Cardiac septum (tissue), 1 donor: ENCODE results near the gene TMEM120B. TPM values are rescaled to one million over a fixed set of nuclear protein-coding genes. Genes with fewer than 3 reads are reported as not detected.

ENCODE experiments used
- DNase-seq: peaks from one replicate; pipeline ENCODE4 v3.0.0-alpha.2; 2020; ENCODE audit warnings: low spot score
- intact Hi-C: fragments of 100-400 bp; cut with DNase I; formaldehyde crosslinking; loops from one replicate; pipeline ENCODE4 v1.14.0; 2022
- total RNA-seq: library from RNA; stranded (reverse); fragmentation: NEBNext Ultra II Directional; extraction: Animal tissue kit (Norgen Biotek cat#: 25700); gene quantifications from one replicate; pipeline ENCODE4 v1.2.1, GENCODE V29; 2021
- donor health status: DM: no; HTN: no; CAD: no.

TMEM120B gene
- total RNA-seq, 1 donor from 2014 or later = 6.2 TPM

DNA sequence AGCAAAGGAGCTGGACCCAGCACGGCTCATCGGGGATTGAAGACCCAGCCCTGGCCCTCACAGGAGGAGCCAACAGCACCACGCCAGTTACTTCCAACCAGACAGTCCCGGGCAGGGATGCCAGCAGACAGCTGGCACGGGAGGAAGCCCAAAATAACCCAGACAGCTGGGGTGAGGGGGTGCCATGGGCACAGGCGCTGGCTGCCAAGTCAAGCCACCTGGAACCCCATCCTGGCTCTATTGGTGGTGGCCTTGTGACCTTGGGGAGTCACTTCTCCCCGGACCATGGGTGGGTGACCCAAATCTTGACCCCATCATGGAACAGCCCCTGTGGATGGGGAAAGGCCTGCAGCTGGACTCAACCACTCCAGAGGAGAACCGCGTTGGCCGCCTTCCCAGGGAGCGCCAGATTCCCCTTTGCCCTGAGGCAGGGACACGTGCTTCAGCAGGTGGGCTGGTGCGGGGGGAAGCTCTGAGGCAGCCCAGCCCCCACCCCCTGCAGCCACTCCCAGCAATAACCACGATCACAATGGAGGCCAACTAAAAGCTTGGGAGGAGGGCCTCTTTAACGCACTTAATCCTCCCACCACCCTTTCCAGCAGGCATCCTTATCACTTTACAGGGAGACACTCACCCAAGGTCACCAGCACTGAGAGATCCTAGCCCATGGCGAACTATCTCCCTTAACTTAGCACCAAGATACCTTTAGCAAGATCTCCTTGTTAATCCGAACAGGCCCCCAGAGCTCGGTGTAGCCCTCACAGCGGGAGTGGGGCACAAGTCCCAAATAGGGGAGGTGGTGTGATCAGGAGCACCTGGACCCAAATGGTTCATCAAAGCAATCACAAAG is 85.6 kb downstream of the TMEM120B start:
- DNase-seq = peak; percentile 89
- intact Hi-C loops = loop anchor here (5.0 to 10.0 kb wide), 2 partner anchors 171 to 227 kb away; partner anchors contain the start of genes BCL7A and ORAI1

- intact Hi-C loops = loop anchor here (5.0 to 10.0 kb wide), 2 partner anchors 171 to 226 kb away; partner anchors contain the start of genes BCL7A and ORAI1
- DNase-seq = no peak
Observed at GRCh38 chr12:121798787-121799155, 86.2 kb downstream of the TMEM120B start.

GRCh38 chr12:121799156-121799841 is 86.7 kb downstream of the TMEM120B start:
- intact Hi-C loops = loop anchor here (5.0 to 10.0 kb wide), 2 partner anchors 172 to 226 kb away; partner anchors contain the start of genes BCL7A and ORAI1
- peak; percentile 91 for DNase-seq

- intact Hi-C loops = loop anchor here (5.0 to 10.0 kb wide), 2 partner anchors 173 to 225 kb away; partner anchors contain the start of genes BCL7A and ORAI1
- DNase-seq = peak; percentile 96
Observed at GRCh38 chr12:121799842-121800693, 87.5 kb downstream of the TMEM120B start.

DNA sequence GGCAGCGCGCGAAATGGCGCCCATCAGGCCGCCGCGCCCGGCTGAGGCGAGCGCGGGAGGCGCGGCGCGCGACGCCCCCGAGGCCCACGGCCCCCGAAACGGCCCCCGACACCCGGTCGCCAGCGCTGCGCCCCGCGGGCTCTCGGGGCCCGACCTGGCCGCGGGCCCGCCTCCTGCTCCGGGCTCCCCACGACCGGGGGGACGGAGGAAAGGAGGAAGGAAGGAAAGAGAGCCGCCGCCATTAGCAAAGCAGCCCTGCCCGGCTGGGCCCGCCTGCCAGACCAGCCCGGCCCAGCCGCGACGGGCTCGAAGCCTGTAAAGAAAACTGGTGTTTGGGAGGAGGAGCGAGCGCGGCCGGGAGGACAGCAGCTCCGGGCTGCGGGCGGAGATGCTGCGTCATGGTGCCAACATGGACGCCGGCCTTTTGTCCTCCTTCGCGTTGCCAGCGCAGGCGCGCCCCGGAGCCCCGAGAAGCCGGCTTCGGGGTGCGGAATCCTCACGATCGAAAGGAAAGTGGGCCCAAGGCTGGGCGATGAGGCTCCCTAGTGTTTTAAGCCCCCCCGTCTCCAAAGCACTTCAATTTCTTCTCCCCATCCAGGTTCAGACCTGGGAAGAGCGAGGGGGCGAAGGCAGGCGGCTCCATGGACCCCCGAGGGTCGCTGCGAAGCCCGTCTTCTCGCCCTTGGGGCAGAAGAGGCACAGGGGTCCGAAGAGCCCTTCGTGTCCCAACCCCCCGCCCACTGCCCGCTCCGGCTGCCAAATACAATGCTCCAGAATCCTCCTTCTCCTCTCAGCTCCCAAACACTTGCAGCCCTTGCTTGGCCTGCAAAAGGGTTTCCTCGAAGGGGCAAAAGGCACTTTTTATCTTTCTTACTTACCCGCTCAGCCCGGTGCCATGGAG is 88.4 kb downstream of the TMEM120B start:
- peak; percentile 92 for DNase-seq
- intact Hi-C loops = no loop called here

- DNase-seq = no peak
Observed at GRCh38 chr12:121801595-121802484, 89.3 kb downstream of the TMEM120B start.

GRCh38 chr12:121802485-121802842 is 89.9 kb downstream of the TMEM120B start:
- no peak for DNase-seq

More at GRCh38 chr12:121801595-121802484, 89.3 kb downstream of the TMEM120B start:
- intact Hi-C loops = no loop called here

DNA sequence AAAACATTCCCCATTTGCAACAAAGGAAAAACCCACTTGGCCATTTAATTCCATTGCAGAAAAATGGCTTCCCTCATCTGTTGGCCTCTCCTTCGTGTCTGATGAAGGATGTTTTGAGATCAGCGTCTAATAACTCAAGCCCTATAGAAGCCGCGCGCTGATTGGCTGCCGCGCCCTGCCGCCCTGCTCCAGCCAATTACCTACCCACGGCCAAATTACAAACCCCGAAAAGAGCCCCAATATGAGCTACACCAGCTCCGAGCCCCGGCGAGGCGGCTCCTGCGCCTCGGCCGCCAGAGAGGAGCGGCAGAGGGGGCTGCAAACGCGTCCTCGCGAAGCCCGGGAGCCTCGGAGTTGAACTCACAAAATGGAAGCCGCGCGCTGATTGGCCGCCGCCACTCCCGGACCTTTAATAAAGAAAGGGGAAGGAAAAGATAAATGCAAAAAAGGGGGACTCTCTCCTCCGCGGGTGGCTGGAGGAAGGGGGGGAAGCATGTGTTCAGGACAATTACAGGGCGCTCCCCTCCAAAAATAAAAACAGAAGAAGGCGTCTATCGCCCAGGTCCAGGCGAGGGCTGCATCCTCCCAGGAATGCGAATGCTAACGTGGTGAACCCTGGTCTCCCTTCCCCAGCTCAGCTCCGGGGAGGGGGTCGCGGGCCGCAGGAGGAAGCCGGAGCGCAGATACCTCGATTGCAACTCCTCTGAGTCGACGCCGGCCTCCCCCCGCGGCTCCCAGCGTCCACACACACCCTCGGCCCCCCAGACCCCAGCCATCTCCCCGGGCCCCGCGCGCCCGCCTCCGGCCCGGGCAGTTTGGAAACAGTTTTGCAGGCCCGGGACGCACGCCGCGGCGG is 90.5 kb downstream of the TMEM120B start:
- intact Hi-C loops = no loop called here
- peak; percentile 95 for DNase-seq

More at GRCh38 chr12:121802485-121802842, 89.9 kb downstream of the TMEM120B start:
- intact Hi-C loops = no loop called here

DNA sequence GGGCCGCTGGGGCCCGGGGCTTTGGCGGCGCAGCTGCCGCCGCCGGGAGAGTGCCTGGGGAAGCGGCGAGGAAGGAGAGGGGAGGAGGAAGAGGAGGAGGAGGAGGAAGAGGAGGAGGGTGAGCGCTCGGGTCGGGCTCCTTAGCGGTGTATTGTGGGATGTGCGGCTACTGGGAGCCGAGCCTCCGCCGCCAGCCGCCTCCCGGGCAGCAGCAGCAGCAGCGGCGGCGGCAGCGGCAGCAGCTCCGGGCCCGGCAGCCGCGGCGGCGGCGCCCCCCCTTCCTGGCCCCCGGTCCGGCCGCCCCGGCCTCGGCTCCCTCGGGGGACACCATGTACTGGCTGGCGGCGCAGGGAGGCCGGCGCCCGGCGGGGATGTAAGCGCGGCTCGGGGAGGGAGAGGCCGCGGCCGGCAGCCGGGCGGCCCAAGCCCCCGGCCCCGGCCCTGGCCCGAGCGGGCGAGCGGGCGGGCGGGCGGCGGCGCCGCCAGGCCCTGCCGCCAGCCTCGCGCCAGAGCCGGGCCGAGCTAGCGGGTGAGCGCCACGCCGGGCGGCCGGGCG is 91.4 kb downstream of the TMEM120B start, which contains the start of gene SETD1B:
Gene SETD1B, plus strand, starts transcription at position 149 of the 556 bp plus-strand sequence. CDS start 729 bp downstream, outside the sequence.
- intact Hi-C loops = no loop called here
- no peak for DNase-seq

DNA sequence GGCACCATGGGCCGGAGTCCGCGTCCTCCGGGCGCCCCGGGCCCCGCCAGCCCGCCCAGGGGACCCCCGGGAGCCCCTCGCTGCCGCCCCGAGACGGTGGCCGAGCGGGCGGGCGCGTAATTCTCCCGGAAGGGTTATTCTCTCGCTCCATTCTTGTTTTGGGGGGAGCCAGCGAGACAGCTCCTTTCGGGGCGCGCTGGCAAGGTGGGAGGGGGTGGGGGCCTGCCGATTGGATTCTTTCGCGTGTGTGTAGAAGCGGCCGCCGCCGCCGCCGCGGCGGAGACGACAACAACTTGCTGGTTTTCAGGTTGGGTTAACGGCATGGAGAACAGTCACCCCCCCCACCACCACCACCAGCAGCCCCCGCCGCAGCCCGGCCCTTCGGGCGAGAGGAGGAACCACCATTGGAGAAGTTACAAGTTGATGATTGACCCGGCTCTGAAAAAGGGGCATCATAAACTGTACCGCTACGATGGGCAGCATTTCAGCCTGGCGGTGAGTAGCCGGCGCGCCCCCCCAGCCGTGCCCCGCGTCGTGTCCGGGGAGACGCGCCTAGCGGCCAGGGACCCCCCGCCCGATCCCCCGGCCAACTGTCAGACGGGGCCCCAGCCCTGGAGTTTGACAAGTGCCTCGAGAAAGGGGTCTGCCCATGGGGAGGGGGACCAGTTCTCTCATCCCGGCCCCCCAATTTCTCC is 92.0 kb downstream of the TMEM120B start:
- intact Hi-C loops = no loop called here
- DNase-seq = no peak

- no peak for DNase-seq
- intact Hi-C loops = no loop called here
Observed at GRCh38 chr12:121805171-121806008, 92.8 kb downstream of the TMEM120B start.

- no peak for DNase-seq
- intact Hi-C loops = no loop called here
Observed at GRCh38 chr12:121806009-121806545, 93.5 kb downstream of the TMEM120B start.

- no peak for DNase-seq
- intact Hi-C loops = no loop called here
Observed at GRCh38 chr12:121806546-121807423, 94.2 kb downstream of the TMEM120B start.
